GM21786 (cell line): ENCODE results near the gene SLC4A4.

Experiments used
- ATAC-seq: cut with Tn5 transposase; IDR thresholded peaks from one replicate; pipeline ENCODE4 v1.9.1; 2021; ENCODE audit not compliant: unreplicated experiment

Gene SLC4A4

DNA sequence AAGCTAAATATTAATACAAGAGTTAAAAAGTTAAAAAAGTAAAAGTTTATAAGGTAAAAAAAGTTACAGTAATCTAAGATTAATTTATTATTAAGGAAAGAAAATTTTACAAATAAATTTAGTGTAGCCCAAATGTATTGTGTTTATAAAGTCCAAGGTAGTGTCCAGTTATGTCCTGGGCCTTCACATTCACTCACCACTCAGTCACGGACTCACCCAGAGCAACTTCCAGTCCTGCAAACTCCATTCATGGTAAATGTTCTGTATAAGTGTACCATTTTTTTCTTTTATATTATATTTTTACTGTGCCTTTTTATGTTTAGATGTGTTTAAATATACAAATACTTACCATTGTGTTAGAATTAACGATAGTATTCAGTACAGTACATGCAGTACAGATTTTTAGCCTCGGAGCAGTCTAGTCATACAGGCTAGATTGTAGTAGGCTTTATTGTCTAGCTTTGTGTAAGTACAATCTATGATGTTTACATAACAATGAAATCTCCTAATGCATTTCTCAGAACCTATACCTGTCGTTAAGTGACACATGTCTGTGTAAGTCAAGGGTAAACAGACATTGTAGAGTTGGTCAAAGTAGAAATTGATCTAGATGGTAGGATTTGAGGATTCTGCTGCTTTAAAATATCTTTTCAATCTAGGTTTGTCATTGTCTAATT is 247.4 kb downstream of the SLC4A4 start:
- ATAC-seq, result no peak

DNA sequence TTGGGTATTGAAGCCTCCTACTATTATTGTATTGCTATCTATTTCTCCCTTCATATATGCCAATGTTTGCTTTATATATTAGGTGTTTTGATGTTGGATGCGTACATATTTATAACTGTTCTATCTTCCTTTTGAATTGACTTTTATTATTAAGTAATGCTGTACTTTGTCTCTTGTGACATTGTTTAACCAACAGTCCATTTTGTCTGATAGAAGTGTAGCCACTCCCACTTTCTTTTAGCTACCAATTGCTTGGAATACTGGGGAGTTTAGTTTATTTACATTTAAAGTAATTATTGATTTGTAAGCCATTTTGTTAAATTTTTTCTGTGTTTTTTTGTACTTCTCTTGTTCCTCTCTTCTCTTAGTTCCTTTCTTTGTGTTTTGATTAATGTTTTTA is 249.2 kb downstream of the SLC4A4 start:
- ATAC-seq, result no peak

DNA sequence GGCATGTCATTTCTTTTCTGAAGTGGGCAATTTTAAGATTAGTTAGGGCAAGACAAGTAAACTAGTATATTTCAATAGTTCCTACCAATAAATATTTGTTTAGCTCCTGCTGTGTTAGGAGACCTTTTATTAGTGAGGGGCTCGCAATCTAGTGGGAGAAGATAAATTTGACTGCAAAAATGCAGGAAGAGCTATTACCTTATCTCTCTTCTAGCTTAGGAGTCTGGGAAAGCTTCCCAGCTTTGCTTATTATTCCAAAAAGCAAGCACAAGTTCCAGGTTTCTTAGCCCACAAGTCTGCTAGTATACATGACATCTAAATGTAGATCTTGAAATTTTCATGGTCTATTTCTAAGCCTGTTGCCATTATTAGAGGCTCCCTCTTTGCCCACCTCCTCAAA is 254.0 kb downstream of the SLC4A4 start:
- ATAC-seq, result no peak

DNA sequence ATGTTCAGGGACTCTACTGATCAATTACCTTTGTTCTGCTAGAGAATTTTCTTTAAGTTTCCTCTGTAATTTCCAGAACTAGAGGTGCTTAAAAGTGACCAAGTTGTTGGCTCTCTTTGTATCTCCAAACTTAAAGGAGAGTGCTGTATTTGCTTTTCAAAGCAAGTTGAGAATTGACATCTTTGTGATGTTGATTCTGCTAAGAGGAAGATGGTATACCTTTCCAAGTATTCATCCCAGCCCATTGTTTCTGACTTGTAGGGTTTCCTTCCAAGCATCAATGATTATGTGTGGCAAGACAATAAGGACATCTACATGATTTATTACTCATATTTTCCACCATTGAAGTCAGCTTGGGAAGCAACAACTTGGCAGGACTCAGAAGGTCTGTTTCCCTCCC is 254.5 kb downstream of the SLC4A4 start:
- ATAC-seq, result no peak

DNA sequence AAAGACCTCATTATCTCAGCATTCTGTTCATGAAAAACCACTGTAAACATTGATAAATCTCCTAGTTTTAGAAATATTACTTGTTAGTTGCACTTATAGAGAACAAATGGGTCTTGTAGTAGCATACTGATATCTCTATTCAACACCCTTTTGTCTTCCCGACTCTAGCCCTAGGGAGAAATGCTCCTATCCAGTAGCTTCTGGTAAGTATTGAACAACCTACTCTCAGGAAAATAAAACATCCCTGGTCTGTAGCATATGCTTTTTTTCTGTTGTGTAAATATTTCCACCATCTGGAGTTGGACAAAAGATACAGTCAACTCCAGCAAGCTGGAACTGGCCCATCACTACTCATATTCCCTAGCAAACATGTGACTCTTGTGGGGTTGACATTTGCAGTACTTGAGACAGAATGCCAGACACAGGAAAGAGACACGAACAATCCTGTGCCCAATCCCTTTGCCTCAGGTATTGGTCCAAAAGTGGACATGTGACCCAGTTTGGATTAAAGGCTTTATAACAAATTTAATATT is 256.8 kb downstream of the SLC4A4 start:
- ATAC-seq, result no peak

DNA sequence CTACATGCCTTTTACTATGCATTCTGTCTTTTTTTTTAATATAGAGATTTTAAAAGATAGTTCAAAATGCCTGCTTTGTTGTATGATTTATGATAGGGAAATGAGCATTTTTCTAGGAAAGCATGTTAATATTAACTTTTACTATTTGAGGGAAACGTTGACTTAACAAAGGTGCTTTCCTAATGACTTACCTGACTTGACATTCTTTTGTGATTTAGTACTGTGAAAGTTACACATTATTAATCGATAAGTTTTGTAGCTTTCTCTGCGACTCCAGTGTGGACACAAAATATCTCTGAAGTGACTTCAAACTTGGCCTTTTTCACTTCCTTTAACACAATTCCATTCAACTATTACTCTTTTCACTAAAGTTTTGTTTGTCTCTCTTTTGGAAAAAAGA is 260.8 kb downstream of the SLC4A4 start:
- no peak for ATAC-seq

DNA sequence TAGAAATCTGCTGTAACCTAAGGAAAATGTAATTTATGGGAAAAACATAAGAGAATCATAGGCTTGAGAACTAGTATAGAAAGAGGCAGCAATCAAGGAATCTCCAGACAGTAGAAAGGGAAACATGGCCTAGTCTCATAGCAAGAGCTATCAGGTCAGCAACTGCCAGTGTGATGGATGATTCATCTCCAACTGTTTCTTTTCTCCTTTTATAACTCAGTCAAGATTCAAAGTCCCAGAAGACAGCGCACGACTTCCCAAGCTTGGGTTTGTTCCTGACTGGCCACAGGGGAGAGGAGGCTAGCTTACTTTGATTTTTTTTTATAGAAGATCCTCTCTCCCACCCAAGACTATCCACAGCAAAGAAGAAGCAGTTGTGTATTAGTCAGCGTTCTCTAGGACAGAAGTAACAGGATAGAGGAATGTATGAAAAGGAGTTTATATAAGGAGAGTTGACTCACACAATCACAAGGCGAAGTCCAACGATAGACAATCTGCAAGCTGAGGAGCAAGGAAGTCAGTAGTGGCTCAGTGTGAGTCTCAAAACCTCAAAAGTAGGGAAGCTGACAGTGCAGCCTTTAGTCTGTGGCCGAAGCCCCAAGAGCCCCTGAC is 263.6 kb downstream of the SLC4A4 start:
- no peak for ATAC-seq

DNA sequence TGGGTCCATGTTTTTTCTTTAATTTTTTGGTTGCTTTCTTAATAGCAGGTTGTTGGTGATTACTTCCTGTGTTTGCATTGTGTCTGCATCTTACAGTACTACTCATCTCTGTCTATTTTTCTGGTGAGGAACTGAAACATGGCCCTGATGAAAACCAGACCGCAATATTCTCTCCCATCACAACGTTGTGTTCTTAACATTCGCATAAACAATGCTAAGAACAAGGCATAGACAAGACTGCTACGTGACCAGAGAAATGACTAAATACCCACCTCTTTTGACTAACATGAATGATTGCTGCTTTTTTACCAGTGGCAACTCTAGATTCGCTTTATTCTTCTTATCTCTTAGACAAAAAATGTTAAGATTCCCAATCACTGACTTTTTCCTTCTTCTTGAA is 266.0 kb downstream of the SLC4A4 start:
- peak; percentile 98 for ATAC-seq

DNA sequence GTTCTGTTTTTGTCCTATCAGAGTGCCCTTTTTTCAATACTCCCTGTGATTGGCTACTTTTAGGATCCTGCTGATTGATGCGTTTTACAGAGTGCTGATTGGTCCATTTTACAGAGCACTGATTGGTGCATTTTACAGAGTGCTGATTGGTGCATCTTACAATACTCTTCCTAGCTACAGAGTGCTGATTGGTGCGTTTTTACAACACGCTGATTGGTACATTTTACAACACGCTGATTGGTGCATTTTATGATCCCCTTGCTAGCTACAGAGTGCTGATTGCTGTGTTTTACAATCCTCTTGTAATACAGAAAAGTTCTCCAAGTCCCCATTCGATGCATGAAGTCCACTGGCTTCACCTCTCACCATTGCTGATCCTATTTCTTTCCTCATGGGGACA is 268.3 kb downstream of the SLC4A4 start:
- ATAC-seq, result no peak

DNA sequence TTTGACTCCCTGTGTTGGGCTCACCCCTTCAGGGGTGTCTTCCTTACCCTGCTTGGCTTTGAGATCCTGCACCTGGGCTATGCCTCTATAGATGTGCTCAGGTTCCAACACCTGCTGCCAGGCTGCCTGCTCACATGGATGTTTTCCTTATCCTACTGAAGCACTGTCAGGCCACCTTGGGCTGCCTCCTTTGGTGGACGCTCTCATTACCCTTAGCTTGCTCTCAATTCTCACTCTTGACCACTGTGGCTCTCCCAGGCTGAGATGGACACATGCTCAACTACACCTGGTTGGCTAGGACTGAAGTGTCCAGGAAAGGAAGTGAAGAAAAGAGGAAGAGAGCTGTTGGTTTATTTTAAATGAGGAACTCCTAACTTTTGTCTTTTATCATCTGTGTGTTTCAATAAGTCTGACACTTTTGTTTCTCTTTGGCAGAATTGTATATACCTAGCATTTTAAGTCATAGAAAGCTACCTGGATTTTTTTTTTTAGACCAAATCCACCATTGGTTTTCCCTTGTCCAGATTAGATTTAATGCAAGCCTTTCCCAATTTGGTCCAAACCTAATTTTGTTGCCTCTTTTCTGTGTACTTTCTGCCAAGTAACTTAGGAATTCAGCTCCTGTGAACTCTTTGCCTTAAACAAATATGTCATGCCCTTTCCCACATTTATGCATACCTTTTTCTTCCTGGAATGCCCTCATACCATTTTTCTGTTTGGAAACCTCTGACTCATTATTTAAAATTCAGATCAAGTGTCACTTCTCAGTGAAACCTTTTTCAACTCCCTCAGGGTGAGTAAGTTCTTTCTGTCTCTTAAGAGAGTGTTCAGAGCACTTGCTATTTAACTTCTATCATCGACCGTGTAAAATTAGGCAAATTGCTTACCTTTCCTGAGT is 269.2 kb downstream of the SLC4A4 start:
- ATAC-seq, result no peak

DNA sequence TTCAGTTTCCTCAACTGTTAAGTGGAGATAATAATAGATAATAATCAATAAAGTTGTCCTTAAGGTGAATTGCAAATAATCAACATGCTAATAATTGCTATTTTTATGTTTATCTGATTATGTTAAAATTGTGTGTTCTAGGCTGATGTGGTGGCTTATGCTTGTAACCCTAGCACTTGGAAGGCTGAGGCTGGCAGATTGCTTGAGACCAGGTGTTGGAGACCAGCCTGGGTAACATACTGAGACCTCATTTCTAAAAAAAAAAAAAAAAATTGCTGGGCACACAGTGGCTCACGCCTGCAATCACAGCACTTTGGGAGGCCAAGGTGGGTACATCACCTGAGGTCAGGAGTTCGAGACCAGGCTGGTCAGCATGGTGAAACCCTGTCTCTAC is 269.9 kb downstream of the SLC4A4 start:
- no peak for ATAC-seq

DNA sequence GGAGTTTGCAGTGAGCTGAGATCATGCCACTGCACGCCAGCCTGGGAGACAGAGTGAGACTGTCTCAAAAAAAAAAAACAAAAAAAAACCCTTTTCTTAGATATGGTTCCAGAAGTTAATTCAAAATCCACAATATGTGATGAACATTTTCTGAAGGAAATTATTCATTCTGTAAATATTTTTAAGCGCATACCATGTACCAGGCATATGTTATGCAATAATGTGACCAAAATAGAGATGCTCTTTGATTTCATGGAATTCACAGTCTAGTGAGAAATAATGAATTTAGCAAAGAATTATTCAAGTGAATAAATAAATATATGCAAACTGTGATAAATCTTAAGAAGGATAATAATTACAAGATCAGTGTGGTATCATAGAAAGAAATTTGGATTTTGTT is 270.3 kb downstream of the SLC4A4 start:
- ATAC-seq, result no peak

DNA sequence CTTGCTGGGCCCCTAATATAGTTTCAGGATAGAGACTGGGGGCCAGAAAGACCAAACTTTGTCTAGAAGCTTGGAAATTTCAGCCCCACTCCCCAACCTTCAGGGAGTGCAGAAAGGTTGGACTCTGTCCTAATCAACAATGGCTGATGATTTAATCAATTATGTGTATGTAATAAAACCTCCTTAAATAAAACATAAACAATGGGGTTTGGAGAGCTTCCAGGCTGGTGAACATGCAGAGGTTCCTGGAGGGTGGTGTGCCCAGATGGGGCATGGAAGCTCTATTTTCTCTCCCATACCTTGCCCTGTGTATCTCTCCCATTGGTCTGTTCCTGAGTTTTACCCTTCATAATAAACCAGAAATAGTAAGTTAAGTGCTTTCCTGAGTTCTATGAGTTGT is 270.8 kb downstream of the SLC4A4 start:
- ATAC-seq, result no peak

DNA sequence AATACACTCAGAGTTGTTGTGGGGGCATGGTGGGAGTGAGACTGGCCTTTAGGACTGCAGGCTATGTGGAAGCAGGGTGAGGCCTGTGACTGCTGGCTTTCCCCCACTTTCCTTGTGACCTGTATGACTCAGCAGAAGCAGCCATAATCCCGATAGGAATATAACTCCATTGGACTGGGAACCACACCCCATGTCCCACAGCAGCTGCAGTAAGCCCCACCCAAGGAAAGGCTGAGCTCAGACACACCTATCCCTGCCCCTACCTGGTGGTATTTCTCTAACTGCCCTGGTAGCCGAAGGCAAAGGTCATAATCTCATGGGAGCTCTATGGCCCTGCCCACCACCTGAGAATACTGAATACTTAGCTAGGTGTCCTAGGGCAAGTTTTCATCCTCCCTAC is 275.8 kb downstream of the SLC4A4 start:
- ATAC-seq, result no peak

DNA sequence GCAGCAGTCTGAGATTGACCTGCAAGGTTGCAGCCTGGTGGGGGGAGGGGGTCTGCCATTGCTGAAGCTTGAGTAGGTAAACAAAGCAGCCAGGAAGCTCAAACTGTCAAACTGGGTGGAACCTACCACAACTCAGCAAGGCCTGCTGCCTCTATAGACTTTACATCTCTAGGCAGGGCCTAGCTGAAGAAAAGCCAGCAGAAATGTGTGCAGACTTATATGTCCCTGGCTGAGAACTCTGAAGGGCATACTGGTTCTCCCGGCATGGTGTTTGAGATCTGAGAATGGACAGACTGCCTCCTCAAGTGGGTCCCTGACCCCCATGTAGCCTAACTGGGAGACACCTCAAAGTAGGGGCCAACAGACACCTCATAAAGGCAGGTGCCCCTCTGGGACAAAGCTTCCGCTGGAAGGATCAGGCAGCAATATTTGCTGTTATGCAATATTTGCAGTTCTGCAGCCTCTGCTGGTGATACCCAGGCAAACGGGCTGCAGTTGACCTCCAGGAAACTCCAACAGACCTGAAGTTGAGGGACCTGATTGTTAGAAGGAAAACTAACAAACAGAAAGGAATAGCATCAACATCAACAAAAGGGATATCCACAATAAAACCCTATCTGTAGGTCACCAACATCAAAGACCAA is 277.5 kb downstream of the SLC4A4 start:
- ATAC-seq, result no peak
